Adipocyte (in vitro differentiated cells): ENCODE results near the gene PALB2.
"Not testable (repeated sequence)": the region's sequence is repeated elsewhere in the genome, so short reads cannot be mapped to it uniquely, and the experiment has no call there.

Experiments
- DNase-seq: peaks from one replicate; pipeline ENCODE4 v3.0.0-alpha.2; 2015; ENCODE audit warnings: low read depth
- H3K27me3 ChIP-seq: replicated peaks from 2 replicates; pipeline ENCODE4 v1.7.0; 2013; ENCODE audit warnings: mild to moderate bottlenecking, low read length, moderate library complexity; ENCODE audit not compliant: control insufficient read depth, insufficient read depth
- H3K36me3 ChIP-seq: 2 replicates; pipeline ENCODE4 v1.7.0; 2013; ENCODE audit warnings: low read length, mild to moderate bottlenecking, moderate library complexity; ENCODE audit not compliant: control insufficient read depth, insufficient read depth, severe bottlenecking
- H3K4me1 ChIP-seq: 2 replicates; pipeline ENCODE4 v1.7.0; 2013; ENCODE audit warnings: mild to moderate bottlenecking, low read length, moderate library complexity; ENCODE audit not compliant: control insufficient read depth, insufficient read depth
- H3K4me3 ChIP-seq: 2 replicates; pipeline ENCODE4 v1.7.0; 2013; ENCODE audit warnings: mild to moderate bottlenecking, low read length, moderate library complexity
- H3K9ac ChIP-seq: 2 replicates; pipeline ENCODE4 v1.7.0; 2013; ENCODE audit warnings: mild to moderate bottlenecking, low read length, moderate library complexity
- H3K9me3 ChIP-seq: 2 replicates; pipeline ENCODE4 v1.7.0; 2013; ENCODE audit warnings: mild to moderate bottlenecking, low read length, moderate library complexity; ENCODE audit not compliant: control insufficient read depth

The PALB2 gene

DNA sequence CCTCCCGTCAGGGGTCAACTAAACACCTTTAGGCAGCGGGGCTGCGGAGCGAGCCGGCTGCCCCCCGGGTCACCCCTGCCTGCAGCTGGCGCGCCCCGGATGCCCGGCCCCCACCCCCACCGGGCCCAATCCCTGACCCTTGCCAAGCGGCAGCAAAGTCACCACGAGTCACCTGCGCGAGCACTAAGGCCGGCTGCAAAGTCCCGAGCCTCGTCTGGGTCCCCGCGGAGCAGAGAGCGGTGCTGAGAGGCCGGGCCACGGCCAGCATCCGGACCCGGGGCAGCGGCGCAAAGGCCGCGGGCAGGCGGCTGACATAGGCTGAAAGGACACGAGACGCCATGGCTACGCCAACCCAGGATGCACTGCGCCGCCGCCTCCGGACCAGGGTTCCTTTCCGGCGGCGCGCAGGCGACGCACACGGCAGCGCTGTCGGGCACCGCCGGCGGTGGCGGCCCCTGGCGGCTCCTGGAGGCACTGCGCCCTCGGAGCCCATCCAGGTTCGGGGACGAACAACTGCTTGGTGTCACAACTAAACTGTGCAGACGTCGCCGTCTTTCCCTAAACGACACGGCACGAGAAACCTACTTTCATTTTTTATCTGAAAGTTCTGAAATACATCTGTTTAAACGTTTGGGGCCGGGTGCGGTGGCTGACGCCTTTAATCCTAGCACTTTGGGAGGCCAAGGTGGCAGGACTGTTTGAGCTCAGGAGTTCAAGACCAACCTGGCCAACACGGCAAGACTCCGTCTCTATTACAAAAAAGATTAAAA, 45.0 kb downstream of the PALB2 start, which contains the start of gene NDUFAB1:
Gene NDUFAB1, minus strand, starts transcription at position 366 of the 770 bp plus-strand sequence. Its CDS starts 26 bp downstream, at position 340.
- Histone ChIP-seq H3K9me3 (no peaks in the 10 kb centered on the region), H3K36me3 (peaks cover 28% of the 10 kb centered on the region), H3K4me1 (peaks cover 12% of the 10 kb centered on the region), H3K27me3 (no peaks in the 10 kb centered on the region), H3K4me3 (peak within 1 kb of the TSS; percentile 100), H3K9ac (peak within 1 kb of the TSS; percentile 99)
- peak; percentile 97 for DNase-seq

DNA sequence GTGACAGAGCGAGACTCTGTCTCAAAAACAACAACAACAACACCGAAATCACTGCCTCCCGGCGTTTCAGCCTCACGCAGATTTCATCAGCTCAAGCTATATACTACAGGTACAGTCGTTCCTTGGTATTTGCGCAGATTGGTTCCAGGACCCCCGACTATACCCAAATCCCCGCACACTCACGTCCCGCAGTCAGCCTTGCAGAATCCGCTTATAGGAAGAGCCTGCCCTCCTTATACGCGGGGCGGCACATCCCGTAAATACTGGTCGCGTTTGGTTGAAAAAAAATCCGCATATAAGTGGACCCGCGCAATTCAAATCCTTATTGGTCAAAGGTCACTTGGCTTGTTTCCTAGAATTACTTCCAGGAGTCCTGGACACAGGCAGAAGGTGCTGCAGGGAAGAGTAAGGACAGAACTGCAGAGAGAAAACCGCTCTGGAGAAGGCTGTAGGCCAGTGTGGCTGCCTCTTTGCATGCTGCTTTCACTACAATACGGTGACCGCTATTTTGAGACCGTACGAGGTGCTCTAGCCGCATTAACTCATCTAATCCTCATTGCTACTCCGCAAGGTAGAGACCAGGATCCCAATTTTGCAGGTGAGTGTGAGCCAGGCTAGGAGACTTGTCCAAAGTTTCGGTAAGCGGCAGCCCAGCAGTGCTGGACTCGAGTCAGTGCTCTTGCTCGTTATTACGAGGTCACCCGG, 45.7 kb downstream of the PALB2 start:
- peak overlapping the region; percentile 100 for H3K4me3 ChIP-seq
- peak; percentile 15 for DNase-seq
- H3K9me3 ChIP-seq = no peaks in the 10 kb centered on the region
- no peaks in the 10 kb centered on the region for H3K27me3 ChIP-seq
- peak overlapping the region; percentile 99 for H3K9ac ChIP-seq
- peaks cover 31% of the 10 kb centered on the region for H3K36me3 ChIP-seq
- H3K4me1 ChIP-seq = peaks cover 12% of the 10 kb centered on the region

DNA sequence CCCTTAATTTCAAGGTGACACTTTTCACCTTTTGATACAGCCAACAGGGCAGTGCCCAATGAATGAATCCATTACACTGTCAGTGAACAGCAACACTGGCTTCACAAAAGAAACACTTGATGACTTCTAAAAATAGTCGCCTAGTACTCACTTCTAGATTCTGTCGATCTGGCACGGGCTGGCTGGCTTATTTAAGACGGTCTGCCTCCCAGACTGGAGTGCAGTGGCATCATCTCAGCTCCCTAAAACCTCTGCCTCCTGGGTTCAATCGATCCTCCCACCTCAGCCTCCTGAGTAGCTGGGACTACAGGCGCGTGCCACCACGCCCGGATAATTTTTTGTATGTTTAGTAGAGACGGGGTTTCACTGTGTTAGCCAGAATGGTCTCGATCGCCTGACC, 46.9 kb downstream of the PALB2 start:
- H3K4me1 ChIP-seq = peaks cover 12% of the 10 kb centered on the region
- no peak overlapping the region for H3K9ac ChIP-seq
- no peak for DNase-seq
- H3K36me3 ChIP-seq = peaks cover 42% of the 10 kb centered on the region
- H3K4me3 ChIP-seq = peak overlapping the region; percentile 100
- H3K27me3 ChIP-seq = no peaks in the 10 kb centered on the region
- no peaks in the 10 kb centered on the region for H3K9me3 ChIP-seq

DNA sequence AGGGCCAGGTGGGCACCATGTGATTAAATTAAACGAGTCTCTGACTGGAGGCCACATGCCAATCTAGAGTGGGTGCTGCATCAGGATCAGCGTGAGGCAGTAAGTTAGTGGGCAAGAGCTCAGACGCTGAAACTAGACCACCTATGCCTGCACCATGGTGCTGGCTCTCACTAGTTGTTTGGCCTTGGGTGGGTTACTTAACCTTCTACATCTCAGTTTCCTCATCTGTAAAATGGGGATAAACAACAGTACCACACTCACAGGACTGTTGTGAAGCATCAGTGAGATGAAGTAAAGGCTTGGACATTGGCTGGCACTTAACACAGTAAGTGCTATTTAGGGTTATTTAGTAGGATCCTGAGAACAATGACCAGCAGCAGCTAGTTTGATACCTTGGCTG, 50.9 kb downstream of the PALB2 start:
- H3K27me3 ChIP-seq = no peaks in the 10 kb centered on the region
- H3K9ac ChIP-seq = no peak overlapping the region
- no peak for DNase-seq
- H3K9me3 ChIP-seq = no peaks in the 10 kb centered on the region
- H3K36me3 ChIP-seq = peaks cover 79% of the 10 kb centered on the region
- no peak overlapping the region for H3K4me3 ChIP-seq
- peaks cover 18% of the 10 kb centered on the region for H3K4me1 ChIP-seq

GRCh38 chr16:23587726-23588125, 53.4 kb downstream of the PALB2 start:
- Histone ChIP-seq H3K4me1 (peaks cover 7% of the 10 kb centered on the region), H3K36me3 (peaks cover 82% of the 10 kb centered on the region), H3K9ac (no peak overlapping the region), H3K27me3 (no peaks in the 10 kb centered on the region), H3K4me3 (no peak overlapping the region), H3K9me3 (no peaks in the 10 kb centered on the region)
- DNase-seq = peak; percentile 51

- H3K9ac ChIP-seq = no peak overlapping the region
- no peaks in the 10 kb centered on the region for H3K27me3 ChIP-seq
- peaks cover 7% of the 10 kb centered on the region for H3K4me1 ChIP-seq
- H3K9me3 ChIP-seq = no peaks in the 10 kb centered on the region
- DNase-seq = no peak
- H3K36me3 ChIP-seq = peaks cover 79% of the 10 kb centered on the region
- H3K4me3 ChIP-seq = no peak overlapping the region
Observed at GRCh38 chr16:23584186-23585076, 56.7 kb downstream of the PALB2 start.

DNA sequence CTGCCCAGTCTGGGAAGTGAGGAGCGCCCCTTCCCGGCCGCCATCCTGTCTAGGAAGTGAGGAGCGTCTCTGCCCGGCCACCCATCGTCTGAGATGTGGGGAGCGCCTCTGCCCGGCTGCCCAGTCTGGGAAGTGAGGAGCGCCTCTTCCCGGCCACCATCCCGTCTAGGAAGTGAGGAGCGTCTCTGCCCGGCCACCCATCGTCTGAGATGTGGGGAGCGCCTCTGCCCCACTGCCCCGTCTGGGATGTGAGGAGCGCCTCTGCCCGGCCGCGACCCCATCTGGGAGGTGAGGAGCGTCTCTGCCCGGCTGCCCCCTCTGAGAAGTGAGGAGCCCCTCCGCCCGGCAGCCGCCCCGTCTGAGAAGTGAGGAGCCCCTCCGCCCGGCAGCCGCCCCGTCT, 57.8 kb downstream of the PALB2 start:
- not testable (repeated sequence) for H3K4me3 ChIP-seq, H3K9ac ChIP-seq, H3K9me3 ChIP-seq, DNase-seq, H3K27me3 ChIP-seq
- Histone ChIP-seq H3K4me1 (peaks cover 11% of the 10 kb centered on the region), H3K36me3 (peaks cover 76% of the 10 kb centered on the region)

GRCh38 chr16:23581764-23582163, 59.3 kb downstream of the PALB2 start:
- no peak for DNase-seq
- Histone ChIP-seq H3K9me3 (no peaks in the 10 kb centered on the region), H3K4me3 (no peak overlapping the region), H3K9ac (no peak overlapping the region), H3K4me1 (peaks cover 8% of the 10 kb centered on the region), H3K36me3 (peaks cover 70% of the 10 kb centered on the region), H3K27me3 (no peaks in the 10 kb centered on the region)

GRCh38 chr16:23580391-23580790, 60.7 kb downstream of the PALB2 start:
- Histone ChIP-seq H3K4me1 (peaks cover 8% of the 10 kb centered on the region), H3K9me3 (no peaks in the 10 kb centered on the region), H3K9ac (no peak overlapping the region), H3K36me3 (peaks cover 67% of the 10 kb centered on the region), H3K27me3 (no peaks in the 10 kb centered on the region), H3K4me3 (no peak overlapping the region)
- DNase-seq = no peak

- H3K9ac ChIP-seq = no peak overlapping the region
- H3K36me3 ChIP-seq = peaks cover 66% of the 10 kb centered on the region
- no peak overlapping the region for H3K4me3 ChIP-seq
- no peak for DNase-seq
- H3K9me3 ChIP-seq = no peaks in the 10 kb centered on the region
- no peaks in the 10 kb centered on the region for H3K27me3 ChIP-seq
- H3K4me1 ChIP-seq = peaks cover 8% of the 10 kb centered on the region
Observed at GRCh38 chr16:23579371-23579770, 61.7 kb downstream of the PALB2 start.
